Stimulated activated CD4-positive, alpha-beta T cell treated with anti-CD3 and anti-CD28 coated beads, Interleukin-1b, Interleukin-23, amount 100 ng/mL, for 1 hour (primary cell): ENCODE results near the gene COL24A1.

ENCODE experiments used
- DNase-seq, 2 donors: peaks; one replicate each; pipeline ENCODE4 v3.0.0-alpha.2; 2020; ENCODE audit warnings: low read depth in 2 of 2

The COL24A1 gene

DNA sequence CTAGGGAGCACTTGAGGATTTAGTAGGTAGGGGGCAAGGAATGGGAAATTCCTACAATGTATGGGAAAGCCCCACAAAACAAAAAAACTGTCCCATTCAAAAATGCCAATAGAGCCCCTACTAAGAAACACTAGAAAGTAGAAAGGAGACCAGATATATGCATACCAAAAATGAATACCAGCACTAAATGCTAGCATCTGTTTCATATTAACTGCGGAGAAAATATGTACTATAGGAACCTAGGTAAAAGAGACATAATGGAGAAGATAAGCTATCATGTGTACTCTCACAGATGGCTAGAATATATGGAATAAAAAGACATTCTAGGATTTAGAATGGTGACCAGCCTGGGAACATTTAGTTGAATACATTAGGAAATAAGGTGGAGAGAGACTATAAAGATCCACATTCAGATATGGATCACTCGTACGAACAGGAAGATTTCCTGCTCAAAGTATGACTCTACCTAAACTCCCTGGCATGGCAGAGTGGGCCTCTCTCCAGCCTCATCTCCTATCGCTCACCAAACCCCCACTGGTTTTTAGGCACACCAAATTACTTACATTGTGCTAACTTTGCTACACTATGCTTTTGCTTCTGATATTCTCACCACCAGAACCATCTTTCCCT is 466.7 kb downstream of the COL24A1 start:
- DNase-seq = no peak

DNA sequence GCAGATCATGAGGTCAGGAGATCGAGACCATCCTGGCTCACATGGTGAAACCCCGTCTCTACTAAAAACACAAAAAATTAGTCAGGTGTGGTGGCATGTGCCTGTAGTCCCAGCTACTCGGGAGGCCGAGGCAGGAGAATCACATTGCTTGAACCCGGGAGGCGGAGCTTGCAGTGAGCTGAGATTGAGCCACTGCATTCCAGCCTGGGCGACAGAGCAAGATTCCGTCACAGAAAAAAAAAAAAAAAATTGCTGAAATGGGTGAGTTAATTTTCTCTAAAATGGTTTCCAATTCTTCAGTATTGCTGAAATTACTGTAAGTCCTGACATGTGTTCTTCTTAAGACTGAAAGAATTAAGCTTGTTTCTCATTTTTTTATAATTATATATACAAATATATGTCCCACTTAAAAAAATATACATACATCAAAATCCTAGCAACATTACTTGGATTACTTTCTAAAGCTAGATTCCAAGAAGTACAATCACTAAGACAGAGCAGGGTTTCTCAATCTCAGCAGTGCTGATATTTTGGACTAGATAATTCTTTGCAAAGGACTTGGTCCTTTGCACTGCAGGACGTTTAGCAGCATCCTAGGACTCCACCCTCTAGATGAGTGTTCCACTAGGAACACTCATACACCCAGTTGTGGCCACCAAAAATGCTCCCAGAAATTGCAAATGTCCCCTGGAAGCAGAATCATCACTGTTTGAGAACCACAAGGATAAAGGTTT is 473.1 kb downstream of the COL24A1 start:
- DNase-seq = no peak

DNA sequence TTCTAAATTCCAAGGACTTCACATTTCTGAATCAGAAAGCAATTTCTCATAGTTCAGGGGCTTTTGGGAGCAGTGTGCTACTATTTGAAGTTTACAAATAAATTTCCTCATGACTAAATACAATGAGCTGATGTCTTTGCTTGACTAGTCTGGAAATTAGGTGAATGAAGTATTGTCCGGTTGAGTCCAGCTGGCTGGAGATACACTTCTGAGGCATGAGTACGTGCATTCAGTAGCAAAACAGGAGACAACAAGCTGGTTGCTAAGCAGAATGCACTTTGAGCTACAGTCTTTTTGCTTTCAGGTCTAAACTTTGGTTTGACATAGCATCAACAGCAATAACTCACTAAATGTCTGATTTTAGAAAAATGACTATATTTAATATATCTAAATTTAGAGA is 475.5 kb downstream of the COL24A1 start:
- DNase-seq = no peak
